Spleen (tissue), 7 donors: ENCODE data around the gene SHOC2.

Source experiments
- CTCF ChIP-seq, 11 experiments: fragments of 200-600 bp in 7 of 11; fragments of 450-650 bp in 4 of 11; sonication (generic) in 4 of 11; IDR thresholded peaks in 8 of 11; conservative IDR thresholded peaks in 3 of 11; 1 replicate in 7 of 11; 2 replicates in 4 of 11; pipeline versions ENCODE4 v1.4.0 to v1.8.0; 2016 to 2021; ENCODE audit warnings: antibody characterized with exemption in 11 of 11, inconsistent platforms in 4 of 11, mild to moderate bottlenecking in 1 of 11
- POLR2A ChIP-seq, 3 donors: fragments of 450-650 bp; IDR thresholded peaks; one replicate each; pipeline ENCODE4 v1.5.1; 2017; ENCODE audit warnings: antibody characterized with exemption in 3 of 3, mild to moderate bottlenecking in 1 of 3
- POLR2AphosphoS5 ChIP-seq, 3 donors: sonication (generic); formaldehyde crosslinking; IDR thresholded peaks; one replicate each; pipeline ENCODE4 v1.5.1; 2017; ENCODE audit warnings: antibody characterized with exemption in 3 of 3
- donor health status: DM: no; HTN: no; CAD: no; lungs with moderate emphysema.
- donor health status: DM: no; HTN: no; CAD: no.
- donor health status: DM: no; HTN: no; CAD: no.

GRCh38 chr10:110969183-110969582 lies 49.8 kb downstream of the SHOC2 start:
- TF ChIP-seq POLR2AphosphoS5 (IDR thresholded peaks at IDR 0.05) (no peak), CTCF (IDR thresholded peaks at IDR 0.05 in 8 of 11, conservative IDR thresholded peaks at IDR 0.05 in 3 of 11) (no peak), POLR2A (IDR thresholded peaks at IDR 0.05) (no peak)
